WTC11 (cell line): Measurements from ENCODE around the gene CEP135. TPM values are rescaled to one million over a fixed set of nuclear protein-coding genes. Genes with fewer than 3 reads are reported as not detected.

Experiments
- ATAC-seq: fragments of 200-7000 bp; cut with Tn5 transposase; 2 replicates; pipeline ENCODE4 v1.10.0; 2021; ENCODE audit warnings: mild to moderate bottlenecking, moderate library complexity
- CTCF ChIA-PET: fragments of 300-600 bp; sonication (Branson Sonifier 250); formaldehyde crosslinking; loops from one replicate; lab custom pipeline; 2021; ENCODE audit warnings: antibody characterized with exemption; lab: Charles Lee
- POLR2A ChIA-PET: fragments of 350-600 bp; sonication (Branson Sonifier 250); formaldehyde crosslinking; loops from one replicate; lab custom pipeline; 2021; ENCODE audit warnings: antibody characterized with exemption; lab: Charles Lee
- DNase-seq: peaks from one replicate; pipeline ENCODE4 v3.0.0; 2021; ENCODE audit warnings: low spot score
- H3K27ac Mint-ChIP-seq: 2 replicates; pipeline ENCODE4 v1.8.0; 2021; ENCODE audit warnings: mixed read lengths
- H3K27me3 Mint-ChIP-seq: 2 replicates; pipeline ENCODE4 v1.8.0; 2021; ENCODE audit warnings: low read depth, mild to moderate bottlenecking, moderate library complexity, mixed read lengths
- H3K36me3 Mint-ChIP-seq: 2 replicates; pipeline ENCODE4 v1.8.0; 2021; ENCODE audit warnings: mixed read lengths
- H3K4me1 Mint-ChIP-seq: 2 replicates; pipeline ENCODE4 v1.8.0; 2022; ENCODE audit warnings: mixed read lengths
- H3K4me3 Mint-ChIP-seq: 2 replicates; pipeline ENCODE4 v1.8.0; 2021; ENCODE audit warnings: mild to moderate bottlenecking, moderate library complexity, mixed read lengths
- H3K9me3 Mint-ChIP-seq: 2 replicates; pipeline ENCODE4 v1.8.0; 2021; ENCODE audit warnings: mixed read lengths
- CBFB ChIP-seq: sonication (generic); formaldehyde crosslinking; IDR thresholded peaks from 2 replicates; pipeline ENCODE4 v1.8.1; 2022; ENCODE audit warnings: mild to moderate bottlenecking, low read depth, missing genetic modification reagents
- CREB1 ChIP-seq: sonication (generic); formaldehyde crosslinking; IDR thresholded peaks from 2 replicates; pipeline ENCODE4 v1.8.0; 2023; ENCODE audit warnings: mild to moderate bottlenecking, missing genetic modification reagents
- CREM ChIP-seq: sonication (generic); formaldehyde crosslinking; IDR thresholded peaks from 2 replicates; pipeline ENCODE4 v1.8.1; 2022; ENCODE audit warnings: mild to moderate bottlenecking, missing genetic modification reagents, moderate library complexity
- JAZF1 ChIP-seq: fragments of 250-450 bp; sonication (Bioruptor Pico); IDR thresholded peaks from 2 replicates; pipeline ENCODE4 v1.9.0; 2021; ENCODE audit warnings: moderate library complexity, mild to moderate bottlenecking, inconsistent platforms
- KAT7 ChIP-seq: sonication (generic); formaldehyde crosslinking; IDR thresholded peaks from 2 replicates; pipeline ENCODE4 v1.8.1; 2023; ENCODE audit warnings: missing genetic modification reagents, mild to moderate bottlenecking, borderline replicate concordance
- NR2C2 ChIP-seq: sonication (generic); formaldehyde crosslinking; IDR thresholded peaks from 2 replicates; pipeline ENCODE4 v1.8.0; 2022; ENCODE audit warnings: mild to moderate bottlenecking, missing genetic modification reagents
- TCF7 ChIP-seq: sonication (generic); formaldehyde crosslinking; IDR thresholded peaks from 2 replicates; pipeline ENCODE4 v1.8.0; 2022; ENCODE audit warnings: mild to moderate bottlenecking, low read depth, missing genetic modification reagents, moderate library complexity
- TEAD4 ChIP-seq: sonication (generic); formaldehyde crosslinking; IDR thresholded peaks from 2 replicates; pipeline ENCODE4 v1.8.0; 2022; ENCODE audit warnings: mild to moderate bottlenecking, missing genetic modification reagents
- TP53 ChIP-seq: sonication (generic); formaldehyde crosslinking; IDR thresholded peaks from 2 replicates; pipeline ENCODE4 v1.8.1; 2023; ENCODE audit warnings: mild to moderate bottlenecking, missing genetic modification reagents
- ZNF219 ChIP-seq: sonication (generic); formaldehyde crosslinking; IDR thresholded peaks from 2 replicates; pipeline ENCODE4 v1.8.0; 2023; ENCODE audit warnings: missing genetic modification reagents, mild to moderate bottlenecking, borderline replicate concordance
- ZNF317 ChIP-seq: sonication (generic); formaldehyde crosslinking; IDR thresholded peaks from 2 replicates; pipeline ENCODE4 v1.8.1; 2023; ENCODE audit warnings: low read depth, mild to moderate bottlenecking, moderate library complexity, missing genetic modification reagents, borderline replicate concordance
- total RNA-seq: library from RNA; stranded (reverse); gene quantifications from 3 replicates; pipeline ENCODE4 v1.2.3, GENCODE V29; 2021
- TF ChIP-seq, protein P1 (sequence below): sonication (generic); formaldehyde crosslinking; IDR thresholded peaks from 2 replicates; pipeline ENCODE4 v1.8.0; 2023; ENCODE audit warnings: missing genetic modification reagents, mild to moderate bottlenecking, borderline replicate concordance
- TF ChIP-seq, protein P2 (sequence below): sonication (generic); formaldehyde crosslinking; IDR thresholded peaks from 2 replicates; pipeline ENCODE4 v1.8.0; 2022; ENCODE audit warnings: mild to moderate bottlenecking, missing genetic modification reagents
- TF ChIP-seq, protein P3 (sequence below): sonication (generic); formaldehyde crosslinking; IDR thresholded peaks from 2 replicates; pipeline ENCODE4 v1.8.1; 2022; ENCODE audit warnings: mild to moderate bottlenecking, moderate library complexity, missing genetic modification reagents
- TF ChIP-seq, protein P4 (sequence below): sonication (generic); formaldehyde crosslinking; IDR thresholded peaks from 2 replicates; pipeline ENCODE4 v1.8.1; 2023; ENCODE audit warnings: mild to moderate bottlenecking, missing genetic modification reagents, borderline replicate concordance
- TF ChIP-seq, protein P5 (sequence below): sonication (generic); formaldehyde crosslinking; IDR thresholded peaks from 2 replicates; pipeline ENCODE4 v1.8.1; 2022; ENCODE audit warnings: low read depth, missing genetic modification reagents, borderline replicate concordance

Gene CEP135
- total RNA-seq, 1 experiment from 2014 or later, result 13.6 TPM

DNA sequence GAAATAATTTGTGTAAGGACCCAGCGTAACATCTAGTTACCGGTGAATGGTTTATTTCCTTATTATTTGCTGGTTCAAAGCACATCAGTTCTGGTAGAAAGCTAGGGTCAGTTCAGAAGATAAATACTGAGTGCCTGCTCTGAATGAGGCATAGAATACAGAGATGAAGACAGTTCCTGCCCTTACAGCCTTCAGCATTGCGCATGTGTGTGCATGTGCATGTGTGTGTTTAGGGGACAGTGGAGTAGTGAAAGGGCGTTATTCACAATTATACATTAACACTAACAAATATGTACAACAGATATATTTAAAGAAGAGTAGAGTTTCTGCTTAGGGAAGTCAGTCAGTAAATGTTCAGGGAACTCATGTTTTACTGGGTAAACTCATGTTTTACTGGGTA lies 29.1 kb downstream of the CEP135 start:
- CTCF ChIA-PET, result interaction anchor here (2.5 kb wide), 1 partner anchor 29 kb away, joined by 7 read pairs; the partner anchor contains the start of gene CEP135
- H3K4me3 Mint-ChIP-seq, result no peak overlapping the region

More for the DNA sequence above, 29.1 kb downstream of the CEP135 start:
- H3K4me1 Mint-ChIP-seq, result peaks cover 15% of the 10 kb centered on the region
- no peaks in the 10 kb centered on the region for H3K27me3 Mint-ChIP-seq
- ATAC-seq, result no peak
- POLR2A ChIA-PET, result no interaction called here
- H3K9me3 Mint-ChIP-seq, result no peaks in the 10 kb centered on the region
- TF ChIP-seq TEAD4 (CRISPR knock-in tag), result no peak
- TF ChIP-seq, protein P1, sequence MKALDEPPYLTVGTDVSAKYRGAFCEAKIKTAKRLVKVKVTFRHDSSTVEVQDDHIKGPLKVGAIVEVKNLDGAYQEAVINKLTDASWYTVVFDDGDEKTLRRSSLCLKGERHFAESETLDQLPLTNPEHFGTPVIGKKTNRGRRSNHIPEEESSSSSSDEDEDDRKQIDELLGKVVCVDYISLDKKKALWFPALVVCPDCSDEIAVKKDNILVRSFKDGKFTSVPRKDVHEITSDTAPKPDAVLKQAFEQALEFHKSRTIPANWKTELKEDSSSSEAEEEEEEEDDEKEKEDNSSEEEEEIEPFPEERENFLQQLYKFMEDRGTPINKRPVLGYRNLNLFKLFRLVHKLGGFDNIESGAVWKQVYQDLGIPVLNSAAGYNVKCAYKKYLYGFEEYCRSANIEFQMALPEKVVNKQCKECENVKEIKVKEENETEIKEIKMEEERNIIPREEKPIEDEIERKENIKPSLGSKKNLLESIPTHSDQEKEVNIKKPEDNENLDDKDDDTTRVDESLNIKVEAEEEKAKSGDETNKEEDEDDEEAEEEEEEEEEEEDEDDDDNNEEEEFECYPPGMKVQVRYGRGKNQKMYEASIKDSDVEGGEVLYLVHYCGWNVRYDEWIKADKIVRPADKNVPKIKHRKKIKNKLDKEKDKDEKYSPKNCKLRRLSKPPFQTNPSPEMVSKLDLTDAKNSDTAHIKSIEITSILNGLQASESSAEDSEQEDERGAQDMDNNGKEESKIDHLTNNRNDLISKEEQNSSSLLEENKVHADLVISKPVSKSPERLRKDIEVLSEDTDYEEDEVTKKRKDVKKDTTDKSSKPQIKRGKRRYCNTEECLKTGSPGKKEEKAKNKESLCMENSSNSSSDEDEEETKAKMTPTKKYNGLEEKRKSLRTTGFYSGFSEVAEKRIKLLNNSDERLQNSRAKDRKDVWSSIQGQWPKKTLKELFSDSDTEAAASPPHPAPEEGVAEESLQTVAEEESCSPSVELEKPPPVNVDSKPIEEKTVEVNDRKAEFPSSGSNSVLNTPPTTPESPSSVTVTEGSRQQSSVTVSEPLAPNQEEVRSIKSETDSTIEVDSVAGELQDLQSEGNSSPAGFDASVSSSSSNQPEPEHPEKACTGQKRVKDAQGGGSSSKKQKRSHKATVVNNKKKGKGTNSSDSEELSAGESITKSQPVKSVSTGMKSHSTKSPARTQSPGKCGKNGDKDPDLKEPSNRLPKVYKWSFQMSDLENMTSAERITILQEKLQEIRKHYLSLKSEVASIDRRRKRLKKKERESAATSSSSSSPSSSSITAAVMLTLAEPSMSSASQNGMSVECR (CRISPR knock-in tag), result no peak
- TF ChIP-seq TCF7 (CRISPR knock-in tag), result no peak
- TF ChIP-seq, protein P2, sequence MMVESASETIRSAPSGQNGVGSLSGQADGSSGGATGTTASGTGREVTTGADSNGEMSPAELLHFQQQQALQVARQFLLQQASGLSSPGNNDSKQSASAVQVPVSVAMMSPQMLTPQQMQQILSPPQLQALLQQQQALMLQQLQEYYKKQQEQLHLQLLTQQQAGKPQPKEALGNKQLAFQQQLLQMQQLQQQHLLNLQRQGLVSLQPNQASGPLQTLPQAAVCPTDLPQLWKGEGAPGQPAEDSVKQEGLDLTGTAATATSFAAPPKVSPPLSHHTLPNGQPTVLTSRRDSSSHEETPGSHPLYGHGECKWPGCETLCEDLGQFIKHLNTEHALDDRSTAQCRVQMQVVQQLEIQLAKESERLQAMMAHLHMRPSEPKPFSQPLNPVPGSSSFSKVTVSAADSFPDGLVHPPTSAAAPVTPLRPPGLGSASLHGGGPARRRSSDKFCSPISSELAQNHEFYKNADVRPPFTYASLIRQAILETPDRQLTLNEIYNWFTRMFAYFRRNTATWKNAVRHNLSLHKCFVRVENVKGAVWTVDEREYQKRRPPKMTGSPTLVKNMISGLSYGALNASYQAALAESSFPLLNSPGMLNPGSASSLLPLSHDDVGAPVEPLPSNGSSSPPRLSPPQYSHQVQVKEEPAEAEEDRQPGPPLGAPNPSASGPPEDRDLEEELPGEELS, result no peak
- TF ChIP-seq CREM, result no peak
- TF ChIP-seq, protein P3, sequence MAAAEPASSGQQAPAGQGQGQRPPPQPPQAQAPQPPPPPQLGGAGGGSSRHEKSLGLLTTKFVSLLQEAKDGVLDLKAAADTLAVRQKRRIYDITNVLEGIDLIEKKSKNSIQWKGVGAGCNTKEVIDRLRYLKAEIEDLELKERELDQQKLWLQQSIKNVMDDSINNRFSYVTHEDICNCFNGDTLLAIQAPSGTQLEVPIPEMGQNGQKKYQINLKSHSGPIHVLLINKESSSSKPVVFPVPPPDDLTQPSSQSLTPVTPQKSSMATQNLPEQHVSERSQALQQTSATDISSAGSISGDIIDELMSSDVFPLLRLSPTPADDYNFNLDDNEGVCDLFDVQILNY, result no peak
- TF ChIP-seq CREB1 (CRISPR knock-in tag), result no peak
- TF ChIP-seq CBFB (CRISPR knock-in tag), result no peak
- TF ChIP-seq, protein P4, sequence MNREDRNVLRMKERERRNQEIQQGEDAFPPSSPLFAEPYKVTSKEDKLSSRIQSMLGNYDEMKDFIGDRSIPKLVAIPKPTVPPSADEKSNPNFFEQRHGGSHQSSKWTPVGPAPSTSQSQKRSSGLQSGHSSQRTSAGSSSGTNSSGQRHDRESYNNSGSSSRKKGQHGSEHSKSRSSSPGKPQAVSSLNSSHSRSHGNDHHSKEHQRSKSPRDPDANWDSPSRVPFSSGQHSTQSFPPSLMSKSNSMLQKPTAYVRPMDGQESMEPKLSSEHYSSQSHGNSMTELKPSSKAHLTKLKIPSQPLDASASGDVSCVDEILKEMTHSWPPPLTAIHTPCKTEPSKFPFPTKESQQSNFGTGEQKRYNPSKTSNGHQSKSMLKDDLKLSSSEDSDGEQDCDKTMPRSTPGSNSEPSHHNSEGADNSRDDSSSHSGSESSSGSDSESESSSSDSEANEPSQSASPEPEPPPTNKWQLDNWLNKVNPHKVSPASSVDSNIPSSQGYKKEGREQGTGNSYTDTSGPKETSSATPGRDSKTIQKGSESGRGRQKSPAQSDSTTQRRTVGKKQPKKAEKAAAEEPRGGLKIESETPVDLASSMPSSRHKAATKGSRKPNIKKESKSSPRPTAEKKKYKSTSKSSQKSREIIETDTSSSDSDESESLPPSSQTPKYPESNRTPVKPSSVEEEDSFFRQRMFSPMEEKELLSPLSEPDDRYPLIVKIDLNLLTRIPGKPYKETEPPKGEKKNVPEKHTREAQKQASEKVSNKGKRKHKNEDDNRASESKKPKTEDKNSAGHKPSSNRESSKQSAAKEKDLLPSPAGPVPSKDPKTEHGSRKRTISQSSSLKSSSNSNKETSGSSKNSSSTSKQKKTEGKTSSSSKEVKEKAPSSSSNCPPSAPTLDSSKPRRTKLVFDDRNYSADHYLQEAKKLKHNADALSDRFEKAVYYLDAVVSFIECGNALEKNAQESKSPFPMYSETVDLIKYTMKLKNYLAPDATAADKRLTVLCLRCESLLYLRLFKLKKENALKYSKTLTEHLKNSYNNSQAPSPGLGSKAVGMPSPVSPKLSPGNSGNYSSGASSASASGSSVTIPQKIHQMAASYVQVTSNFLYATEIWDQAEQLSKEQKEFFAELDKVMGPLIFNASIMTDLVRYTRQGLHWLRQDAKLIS, result no peak
- no peak for TF ChIP-seq NR2C2 (CRISPR knock-in tag)
- no peak for TF ChIP-seq TP53 (CRISPR knock-in tag)
- TF ChIP-seq ZNF219 (CRISPR knock-in tag), result no peak
- no peak for TF ChIP-seq KAT7 (CRISPR knock-in tag)
- no peak for TF ChIP-seq ZNF317
- no peak for TF ChIP-seq JAZF1
- TF ChIP-seq, protein P5, sequence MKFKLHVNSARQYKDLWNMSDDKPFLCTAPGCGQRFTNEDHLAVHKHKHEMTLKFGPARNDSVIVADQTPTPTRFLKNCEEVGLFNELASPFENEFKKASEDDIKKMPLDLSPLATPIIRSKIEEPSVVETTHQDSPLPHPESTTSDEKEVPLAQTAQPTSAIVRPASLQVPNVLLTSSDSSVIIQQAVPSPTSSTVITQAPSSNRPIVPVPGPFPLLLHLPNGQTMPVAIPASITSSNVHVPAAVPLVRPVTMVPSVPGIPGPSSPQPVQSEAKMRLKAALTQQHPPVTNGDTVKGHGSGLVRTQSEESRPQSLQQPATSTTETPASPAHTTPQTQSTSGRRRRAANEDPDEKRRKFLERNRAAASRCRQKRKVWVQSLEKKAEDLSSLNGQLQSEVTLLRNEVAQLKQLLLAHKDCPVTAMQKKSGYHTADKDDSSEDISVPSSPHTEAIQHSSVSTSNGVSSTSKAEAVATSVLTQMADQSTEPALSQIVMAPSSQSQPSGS (CRISPR knock-in tag), result no peak
- H3K27ac Mint-ChIP-seq, result no peak overlapping the region
- H3K36me3 Mint-ChIP-seq, result peaks cover 15% of the 10 kb centered on the region
- no peak for DNase-seq
